ENCODE measurements around the gene SLC7A6. TPM values are rescaled to one million over a fixed set of nuclear protein-coding genes. Genes with fewer than 3 reads are reported as not detected.

SLC7A6 gene
- total and polyA plus RNA-seq, 2 experiments from 2014 or later, result 20.5 to 29.7 TPM

- H3K9me3 ChIP-seq (ENCODE audit: low read depth), result no peaks in the 10 kb centered on the region
- no peaks in the 10 kb centered on the region for H3K27me3 ChIP-seq
- H3K4me1 ChIP-seq (ENCODE audit: insufficient read depth), result peaks cover 9% of the 10 kb centered on the region
- TF ChIP-seq CTCF (IDR thresholded peaks at IDR 0.05; ENCODE audit: poor library complexity) (no peak), EZH2 (IDR thresholded peaks at IDR 0.05; ENCODE audit: borderline replicate concordance) (no peak), EZH2phosphoT487 (IDR thresholded peaks at IDR 0.05; ENCODE audit: low read depth, severe bottlenecking, unreplicated experiment) (no peak)
- no peaks in the 10 kb centered on the region for H3K9me2 ChIP-seq (replicated peaks; ENCODE audit: insufficient read depth)
- 92% methylated on average over 10 of the region's 10 CpGs for WGBS (ENCODE audit: low lambda C conversion rate, missing lambda C conversion rate)
- no peaks in the 10 kb centered on the region for H4K20me1 ChIP-seq (ENCODE audit: insufficient read depth, poor library complexity, severe bottlenecking)
- H3K79me2 ChIP-seq, result peaks cover 3% of the 10 kb centered on the region
- peak overlapping the region; percentile 57 for H3K27ac ChIP-seq
- H2AFZ ChIP-seq, result no peak overlapping the region
- no peak overlapping the region for H3K4me2 ChIP-seq
- H3K36me3 ChIP-seq (replicated peaks; ENCODE audit: insufficient read depth, low read depth), result no peaks in the 10 kb centered on the region
- H3K4me3 ChIP-seq, result no peak overlapping the region
- DNase-seq (ENCODE audit: low spot score), result no peak
Observed at GRCh38 chr16:68350813-68351350, 86.6 kb downstream of the SLC7A6 start.

Small RNA genes lying within 50 kb of the gene (microRNA-seq; reads per million reads assigned to microRNA genes)
- 3.6 reads per million for gene MIR6773

Small RNA genes lying within 50 kb of the gene (small RNA-seq; reads per million reads assigned to genes)
- gene RNU4-30P (not detected), gene RNU6-1262P (not detected)

Other genes with a start within 250 kb of the SLC7A6 start
- gene DPEP2NB, start 248.6 kb upstream of the SLC7A6 start, total RNA-seq, result not detected in 2 replicates
- not detected in 2 replicates for gene DPEP2NB, start 248.6 kb upstream of the SLC7A6 start, polyA plus RNA-seq
- gene DDX28, start 241.3 kb upstream of the SLC7A6 start, total RNA-seq, result 8.6 and 11.1 TPM in 2 replicates
- 12.5 and 15.0 TPM in 2 replicates for gene DDX28, start 241.3 kb upstream of the SLC7A6 start, polyA plus RNA-seq
- gene DUS2, start 241.2 kb upstream of the SLC7A6 start, total RNA-seq, result 11.8 and 12.2 TPM in 2 replicates
- gene DUS2, start 241.2 kb upstream of the SLC7A6 start, polyA plus RNA-seq, result 15.6 and 18.0 TPM in 2 replicates
- 33.3 and 35.9 TPM in 2 replicates for gene NFATC3, start 179.2 kb upstream of the SLC7A6 start, total RNA-seq
- 13.1 and 15.1 TPM in 2 replicates for gene NFATC3, start 179.2 kb upstream of the SLC7A6 start, polyA plus RNA-seq
- gene ESRP2, start 28.4 kb upstream of the SLC7A6 start, total RNA-seq, result 39.5 and 45.6 TPM in 2 replicates
- 45.6 and 52.4 TPM in 2 replicates for gene ESRP2, start 28.4 kb upstream of the SLC7A6 start, polyA plus RNA-seq
- gene PLA2G15, start 19.2 kb upstream of the SLC7A6 start, total RNA-seq, result 24.2 and 34.8 TPM in 2 replicates
- 31.7 and 34.2 TPM in 2 replicates for gene PLA2G15, start 19.2 kb upstream of the SLC7A6 start, polyA plus RNA-seq
- 8.8 and 13.0 TPM in 2 replicates for gene SLC7A6OS, start 46.4 kb downstream of the SLC7A6 start, total RNA-seq
- 13.7 and 18.9 TPM in 2 replicates for gene SLC7A6OS, start 46.4 kb downstream of the SLC7A6 start, polyA plus RNA-seq
- gene PRMT7, start 46.5 kb downstream of the SLC7A6 start, total RNA-seq, result 41.1 and 41.9 TPM in 2 replicates
- gene PRMT7, start 46.5 kb downstream of the SLC7A6 start, polyA plus RNA-seq, result 31.0 and 43.6 TPM in 2 replicates
- 6.3 and 8.4 TPM in 2 replicates for gene SMPD3, start 184.0 kb downstream of the SLC7A6 start, total RNA-seq
- 5.7 and 9.5 TPM in 2 replicates for gene SMPD3, start 184.0 kb downstream of the SLC7A6 start, polyA plus RNA-seq